ENCODE results near the gene TNFRSF12A. TPM values are rescaled to one million over a fixed set of nuclear protein-coding genes. Genes with fewer than 3 reads are reported as not detected.

The TNFRSF12A gene
- total RNA-seq, 4 donors from 2014 or later, result 12.6 to 76.2 (median 24.0) TPM

DNA sequence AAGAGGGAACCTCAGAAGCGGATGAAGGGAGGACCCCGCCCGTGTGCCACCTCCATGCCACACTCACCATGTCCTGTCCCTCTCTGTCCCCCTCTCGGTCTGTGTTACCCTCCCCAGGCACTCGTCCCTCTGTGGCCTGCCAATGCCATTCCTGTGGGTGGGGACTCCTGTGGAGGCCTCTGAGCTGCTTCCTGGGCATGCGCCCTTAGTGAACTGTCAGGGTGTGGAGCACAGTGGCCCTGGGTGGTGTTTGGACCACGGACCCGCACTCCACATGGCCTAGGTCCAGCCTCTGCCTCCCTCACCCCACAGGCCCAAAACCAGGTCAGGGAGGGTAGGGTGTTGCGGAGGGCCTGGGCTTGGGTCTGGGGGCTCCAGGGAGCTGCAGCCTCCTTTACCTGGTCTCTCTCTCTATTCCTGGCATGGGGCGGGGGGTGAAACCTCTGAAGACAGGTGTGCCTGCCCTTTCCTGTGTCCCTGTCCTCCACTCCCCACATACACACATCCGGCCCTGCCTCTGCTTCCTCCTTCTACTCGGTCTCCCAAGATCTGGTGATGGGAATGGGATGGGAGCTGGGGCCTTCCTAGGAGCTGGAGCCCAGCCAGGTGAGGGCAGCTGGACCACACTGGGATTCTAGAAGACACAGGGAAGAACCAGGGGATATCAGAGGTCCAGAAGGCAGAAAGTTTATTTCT lies 28.5 kb upstream of the TNFRSF12A start:
- Histone ChIP-seq H3K27me3 (no peaks in the 10 kb centered on the region), H3K4me3 (no peak overlapping the region), H3K27ac (no peak overlapping the region), H3K36me3 (no peaks in the 10 kb centered on the region), H3K9me3 (no peaks in the 10 kb centered on the region), H3K4me1 (no peaks in the 10 kb centered on the region)
- no peak for TF ChIP-seq POLR2A (IDR thresholded peaks at IDR 0.05)
- TF ChIP-seq, protein P1, sequence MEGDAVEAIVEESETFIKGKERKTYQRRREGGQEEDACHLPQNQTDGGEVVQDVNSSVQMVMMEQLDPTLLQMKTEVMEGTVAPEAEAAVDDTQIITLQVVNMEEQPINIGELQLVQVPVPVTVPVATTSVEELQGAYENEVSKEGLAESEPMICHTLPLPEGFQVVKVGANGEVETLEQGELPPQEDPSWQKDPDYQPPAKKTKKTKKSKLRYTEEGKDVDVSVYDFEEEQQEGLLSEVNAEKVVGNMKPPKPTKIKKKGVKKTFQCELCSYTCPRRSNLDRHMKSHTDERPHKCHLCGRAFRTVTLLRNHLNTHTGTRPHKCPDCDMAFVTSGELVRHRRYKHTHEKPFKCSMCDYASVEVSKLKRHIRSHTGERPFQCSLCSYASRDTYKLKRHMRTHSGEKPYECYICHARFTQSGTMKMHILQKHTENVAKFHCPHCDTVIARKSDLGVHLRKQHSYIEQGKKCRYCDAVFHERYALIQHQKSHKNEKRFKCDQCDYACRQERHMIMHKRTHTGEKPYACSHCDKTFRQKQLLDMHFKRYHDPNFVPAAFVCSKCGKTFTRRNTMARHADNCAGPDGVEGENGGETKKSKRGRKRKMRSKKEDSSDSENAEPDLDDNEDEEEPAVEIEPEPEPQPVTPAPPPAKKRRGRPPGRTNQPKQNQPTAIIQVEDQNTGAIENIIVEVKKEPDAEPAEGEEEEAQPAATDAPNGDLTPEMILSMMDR (IDR thresholded peaks at IDR 0.05), result no peak
- DNase-seq, result no peak
- intact Hi-C loops (cut with DNase I; ENCODE audit: low total_unique reads), result no loop called here

DNA sequence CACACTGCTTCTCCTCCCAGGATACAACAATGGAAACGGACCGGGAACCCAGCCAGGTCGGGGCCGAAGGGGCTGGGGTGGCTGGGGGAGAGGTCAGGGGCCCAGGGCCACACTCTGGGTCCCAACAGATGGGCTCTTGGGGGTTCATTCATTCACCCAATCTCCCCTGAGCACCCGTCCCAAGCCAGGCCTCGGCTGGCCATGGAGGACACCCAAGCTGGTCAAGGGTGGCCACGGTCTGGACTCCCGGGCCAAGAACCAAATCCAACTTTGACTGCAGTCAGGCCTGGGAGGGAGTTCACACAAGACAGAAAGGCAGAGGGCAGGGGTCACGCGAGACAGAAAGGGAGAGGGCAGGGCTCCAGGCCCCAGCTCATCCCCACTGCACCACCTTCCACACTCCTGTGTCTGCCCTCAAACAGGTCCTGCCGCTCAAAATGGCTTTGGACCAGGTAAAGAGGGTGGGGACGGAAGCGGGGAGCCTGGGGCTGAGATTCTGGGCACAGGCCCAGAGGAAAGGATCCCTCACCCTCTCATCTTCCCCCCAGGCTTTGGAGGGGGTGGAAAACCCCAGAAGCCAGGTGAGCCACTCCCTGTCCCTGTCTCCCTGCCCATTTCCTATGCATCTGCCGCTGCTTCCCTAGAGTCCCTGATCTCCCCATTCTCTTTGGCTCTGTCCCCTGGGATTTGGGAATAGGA lies 27.6 kb upstream of the TNFRSF12A start:
- Histone ChIP-seq H3K27me3 (no peaks in the 10 kb centered on the region), H3K4me1 (no peaks in the 10 kb centered on the region), H3K4me3 (no peak overlapping the region), H3K9me3 (no peaks in the 10 kb centered on the region), H3K36me3 (no peaks in the 10 kb centered on the region), H3K27ac (no peak overlapping the region)
- DNase-seq, result no peak
- intact Hi-C loops (cut with DNase I; ENCODE audit: low total_unique reads), result no loop called here
- no peak for TF ChIP-seq POLR2A (IDR thresholded peaks at IDR 0.05)

DNA sequence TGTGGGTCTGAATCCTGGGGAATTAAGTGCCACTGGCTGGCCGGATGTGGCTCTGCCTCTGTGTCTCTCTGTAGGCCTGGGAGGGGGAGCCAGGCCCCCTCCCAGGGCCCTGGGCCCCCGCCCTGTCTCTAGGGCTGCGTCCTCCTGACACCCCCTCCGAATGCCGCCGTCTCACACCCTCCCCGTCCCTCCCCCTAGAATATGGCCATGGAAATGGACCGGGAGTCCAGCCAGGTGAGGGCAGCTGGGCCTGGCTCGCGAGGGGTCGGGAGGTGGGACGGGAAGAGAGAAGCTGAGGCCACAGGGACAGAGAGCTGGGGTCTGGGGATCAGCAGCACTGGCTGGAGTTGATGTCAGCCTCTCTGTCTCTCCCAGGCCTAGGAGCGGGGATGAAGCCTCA lies 23.9 kb upstream of the TNFRSF12A start:
- Histone ChIP-seq H3K27me3 (no peaks in the 10 kb centered on the region), H3K4me1 (no peaks in the 10 kb centered on the region), H3K4me3 (no peak overlapping the region), H3K9me3 (no peaks in the 10 kb centered on the region), H3K27ac (no peak overlapping the region), H3K36me3 (no peaks in the 10 kb centered on the region)
- intact Hi-C loops (cut with DNase I; ENCODE audit: low total_unique reads), result no loop called here
- TF ChIP-seq, protein P1 (IDR thresholded peaks at IDR 0.05), result no peak
- no peak for TF ChIP-seq POLR2A (IDR thresholded peaks at IDR 0.05)
- DNase-seq, result no peak

DNA sequence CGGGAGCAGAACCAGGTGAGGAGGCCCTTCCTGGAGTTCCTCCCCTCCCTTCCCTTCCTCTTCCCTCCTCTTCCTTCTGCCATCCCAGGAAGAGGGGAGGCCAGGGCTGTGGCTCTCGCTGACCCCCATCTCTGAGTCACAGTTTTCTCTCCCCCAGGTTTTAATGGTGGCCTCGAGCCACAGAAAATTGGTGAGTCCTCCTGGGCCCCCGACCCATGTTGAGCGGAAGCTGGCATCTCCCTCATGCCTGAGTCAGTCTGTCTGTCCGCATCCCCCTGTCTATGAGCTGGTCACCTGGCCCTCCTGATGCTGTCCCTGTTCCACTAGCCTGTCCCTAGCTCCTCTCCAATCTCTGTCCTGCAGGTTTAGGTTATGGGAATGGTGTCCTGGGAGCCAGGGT lies 20.2 kb upstream of the TNFRSF12A start:
- intact Hi-C loops (cut with DNase I; ENCODE audit: low total_unique reads), result no loop called here
- H3K27me3 ChIP-seq, result peaks cover 0 to 3% of the 10 kb centered on the region in 2 donors
- H3K4me1 ChIP-seq, result no peaks in the 10 kb centered on the region
- no peak for TF ChIP-seq POLR2A (IDR thresholded peaks at IDR 0.05)
- TF ChIP-seq, protein P1 (IDR thresholded peaks at IDR 0.05), result no peak
- no peak for DNase-seq
- no peaks in the 10 kb centered on the region for H3K36me3 ChIP-seq
- H3K4me3 ChIP-seq, result no peak overlapping the region
- no peaks in the 10 kb centered on the region for H3K9me3 ChIP-seq
- H3K27ac ChIP-seq, result no peak overlapping the region

DNA sequence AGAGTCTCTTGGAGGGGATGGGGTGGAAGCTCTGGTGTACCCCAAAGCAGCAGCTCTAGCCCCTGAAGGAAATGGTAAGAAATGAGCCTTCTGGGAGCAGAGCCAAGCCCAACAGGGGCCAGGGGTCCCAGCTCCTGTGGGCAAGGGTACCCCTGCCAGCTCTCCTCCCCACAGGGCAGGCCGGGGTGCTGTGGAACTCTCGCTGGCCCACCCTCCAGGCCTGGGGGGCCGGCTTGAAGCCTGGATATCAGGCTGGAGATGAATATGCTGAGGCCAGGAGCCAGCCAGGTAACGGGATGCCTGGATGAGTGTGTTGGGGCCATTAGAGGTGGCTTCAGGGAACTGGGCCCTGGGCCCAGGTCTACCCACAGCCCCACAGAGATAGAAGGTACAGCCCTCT lies 19.6 kb upstream of the TNFRSF12A start:
- TF ChIP-seq, protein P1 (IDR thresholded peaks at IDR 0.05), result no peak
- TF ChIP-seq POLR2A (IDR thresholded peaks at IDR 0.05), result no peak
- Histone ChIP-seq H3K9me3 (no peaks in the 10 kb centered on the region), H3K27ac (no peak overlapping the region), H3K4me3 (no peak overlapping the region), H3K27me3 (peaks cover 0 to 3% of the 10 kb centered on the region in 2 donors), H3K36me3 (no peaks in the 10 kb centered on the region), H3K4me1 (no peaks in the 10 kb centered on the region)
- no peak for DNase-seq
- intact Hi-C loops (cut with DNase I; ENCODE audit: low total_unique reads), result no loop called here
